GM12878 (cell line): Measurements from ENCODE around the gene BRI3BP.

Experiments used
- CREM ChIP-seq: IDR thresholded peaks from 2 replicates; pipeline ENCODE4 v1.6.1; 2014; ENCODE audit warnings: antibody characterized with exemption, low read depth
- EZH2 ChIP-seq: IDR thresholded peaks from 2 replicates; pipeline ENCODE4 v1.6.1; 2012; ENCODE audit warnings: low read depth, mild to moderate bottlenecking, control low read depth, inconsistent platforms, low read length, borderline replicate concordance; ENCODE audit not compliant: control insufficient read depth
- JUND ChIP-seq: IDR thresholded peaks from 2 replicates; pipeline ENCODE4 v1.6.1; 2012; ENCODE audit warnings: low read depth, mild to moderate bottlenecking, low read length, improper control_type of control experiment, moderate library complexity
- MAX ChIP-seq: IDR thresholded peaks from 2 replicates; pipeline ENCODE4 v1.6.1; 2012; ENCODE audit warnings: low read depth, low read length, improper control_type of control experiment
- MYB ChIP-seq: fragments of 150-350 bp; IDR thresholded peaks from 2 replicates; pipeline ENCODE4 v1.6.1; 2014; ENCODE audit warnings: mild to moderate bottlenecking, low read depth, low read length, borderline replicate concordance
- MYC ChIP-seq: IDR thresholded peaks from 2 replicates; pipeline ENCODE4 v1.6.1; 2011; ENCODE audit warnings: mild to moderate bottlenecking, low read length, moderate library complexity, inconsistent platforms; ENCODE audit not compliant: insufficient read depth, insufficient replicate concordance, insufficient read length, severe bottlenecking
- PKNOX1 ChIP-seq: fragments of 450-650 bp; IDR thresholded peaks from 2 replicates; pipeline ENCODE4 v1.6.1; 2016; ENCODE audit warnings: mild to moderate bottlenecking
- RAD21 ChIP-seq: IDR thresholded peaks from 2 replicates; pipeline ENCODE4 v1.6.1; 2011; ENCODE audit warnings: mild to moderate bottlenecking, low read depth, low read length, moderate library complexity; ENCODE audit not compliant: insufficient read depth
- RELA ChIP-seq: fragments of 450-650 bp; IDR thresholded peaks from 2 replicates; pipeline ENCODE4 v1.8.0; 2014; ENCODE audit warnings: borderline replicate concordance; ENCODE audit not compliant: partially characterized antibody
- RFX5 ChIP-seq: IDR thresholded peaks from 2 replicates; pipeline ENCODE4 v1.6.1; 2011; ENCODE audit warnings: low read depth, low read length, improper control_type of control experiment
- TF ChIP-seq, protein P1 (sequence below), 3 experiments: IDR thresholded peaks in 2 of 3; conservative IDR thresholded peaks in 1 of 3; 2 replicates each; pipeline ENCODE4 v1.5.1; 2011; ENCODE audit warnings: low read depth in 3 of 3, low read length in 3 of 3, mild to moderate bottlenecking in 3 of 3, control low read depth in 2 of 3, moderate library complexity in 2 of 3, inconsistent platforms in 1 of 3, mixed read lengths in 1 of 3; ENCODE audit not compliant: control insufficient read depth in 2 of 3, insufficient read depth in 1 of 3; ENCODE audit errors: extremely low read depth in 1 of 3

- TF ChIP-seq JUND (no peak), MYC (no peak), PKNOX1 (no peak), EZH2 (no peak), CREM (no peak), RELA (no peak), RAD21 (no peak), MYB (no peak), RFX5 (no peak), MAX (no peak)
- TF ChIP-seq, protein P1, sequence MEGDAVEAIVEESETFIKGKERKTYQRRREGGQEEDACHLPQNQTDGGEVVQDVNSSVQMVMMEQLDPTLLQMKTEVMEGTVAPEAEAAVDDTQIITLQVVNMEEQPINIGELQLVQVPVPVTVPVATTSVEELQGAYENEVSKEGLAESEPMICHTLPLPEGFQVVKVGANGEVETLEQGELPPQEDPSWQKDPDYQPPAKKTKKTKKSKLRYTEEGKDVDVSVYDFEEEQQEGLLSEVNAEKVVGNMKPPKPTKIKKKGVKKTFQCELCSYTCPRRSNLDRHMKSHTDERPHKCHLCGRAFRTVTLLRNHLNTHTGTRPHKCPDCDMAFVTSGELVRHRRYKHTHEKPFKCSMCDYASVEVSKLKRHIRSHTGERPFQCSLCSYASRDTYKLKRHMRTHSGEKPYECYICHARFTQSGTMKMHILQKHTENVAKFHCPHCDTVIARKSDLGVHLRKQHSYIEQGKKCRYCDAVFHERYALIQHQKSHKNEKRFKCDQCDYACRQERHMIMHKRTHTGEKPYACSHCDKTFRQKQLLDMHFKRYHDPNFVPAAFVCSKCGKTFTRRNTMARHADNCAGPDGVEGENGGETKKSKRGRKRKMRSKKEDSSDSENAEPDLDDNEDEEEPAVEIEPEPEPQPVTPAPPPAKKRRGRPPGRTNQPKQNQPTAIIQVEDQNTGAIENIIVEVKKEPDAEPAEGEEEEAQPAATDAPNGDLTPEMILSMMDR (IDR thresholded peaks at IDR 0.05 in 2 of 3, conservative IDR thresholded peaks at IDR 0.05 in 1 of 3; ENCODE audit: control insufficient read depth in 2 of 3, extremely low read depth in 1 of 3, insufficient read depth in 1 of 3, low read depth in 3 of 3, low read length in 3 of 3), result no peak
Observed at GRCh38 chr12:125018356-125018755, 24.9 kb downstream of the BRI3BP start.
